ENCODE measurements around the gene BRI3.

- no peak for TF ChIP-seq ZBTB4 (CRISPR knock-in tag; IDR thresholded peaks at IDR 0.05)
- TF ChIP-seq SREBF2 (IDR thresholded peaks at IDR 0.05; ENCODE audit: low read length), result no peak
- no peak for TF ChIP-seq POLR2AphosphoS2 (IDR thresholded peaks at IDR 0.05; ENCODE audit: low read depth, low read length)
- TF ChIP-seq JUND (IDR thresholded peaks at IDR 0.05; ENCODE audit: low read depth, low read length), result no peak
- TF ChIP-seq MYC (IDR thresholded peaks at IDR 0.05; ENCODE audit: insufficient read depth, insufficient read length, insufficient replicate concordance, low read length, severe bottlenecking), result no peak
- no peak for TF ChIP-seq ZBTB33 (IDR thresholded peaks at IDR 0.05)
- no peak for TF ChIP-seq ATF3 (IDR thresholded peaks at IDR 0.05; ENCODE audit: borderline replicate concordance, extremely low read depth, low read depth, low read length)
- TF ChIP-seq ZSCAN29 (IDR thresholded peaks at IDR 0.05), result no peak
- TF ChIP-seq YBX1 (IDR thresholded peaks at IDR 0.05), result no peak
These were observed 43.4 kb upstream of the BRI3 start for GRCh38 chr7:98238076-98238475.

Measured in GM12878 (cell line).